A549 (cell line): ENCODE data around the gene CLPTM1.

ENCODE experiments used
- BHLHE40 ChIP-seq: IDR thresholded peaks from 2 replicates; pipeline ENCODE4 v1.6.1; 2012; ENCODE audit warnings: low read depth, low read length, inconsistent platforms
- EP300 ChIP-seq, 2 experiments: fragments of >200 bp; sonication (Bioruptor Twin); formaldehyde crosslinking; IDR thresholded peaks; 2 replicates in 1 of 2; 3 replicates in 1 of 2; pipeline ENCODE4 v1.6.1; 2016 to 2017
- JUN ChIP-seq, 2 experiments: fragments of >200 bp; sonication (Bioruptor Twin); formaldehyde crosslinking; IDR thresholded peaks; 2 replicates in 1 of 2; 3 replicates in 1 of 2; pipeline ENCODE4 v1.6.1; 2016 to 2017
- KDM1A ChIP-seq: fragments of 200-600 bp; sonication (generic); IDR thresholded peaks from 2 replicates; pipeline ENCODE4 v1.6.1; 2016; ENCODE audit warnings: low read depth, mild to moderate bottlenecking
- POLR2A ChIP-seq: IDR thresholded peaks from 2 replicates; pipeline ENCODE4 v1.6.1; 2012; ENCODE audit warnings: mild to moderate bottlenecking, low read length
- RCOR1 ChIP-seq: fragments of 150-350 bp; IDR thresholded peaks from 2 replicates; pipeline ENCODE4 v1.6.1; 2014; ENCODE audit warnings: antibody characterized with exemption, low read length, low read depth
- TF ChIP-seq, protein P1 (sequence below): fragments of >200 bp; sonication (Bioruptor Twin); formaldehyde crosslinking; IDR thresholded peaks from 3 replicates; pipeline ENCODE4 v1.5.1; 2016
- TF ChIP-seq, protein P2 (sequence below): IDR thresholded peaks from 2 replicates; pipeline ENCODE4 v1.6.1; 2012

DNA sequence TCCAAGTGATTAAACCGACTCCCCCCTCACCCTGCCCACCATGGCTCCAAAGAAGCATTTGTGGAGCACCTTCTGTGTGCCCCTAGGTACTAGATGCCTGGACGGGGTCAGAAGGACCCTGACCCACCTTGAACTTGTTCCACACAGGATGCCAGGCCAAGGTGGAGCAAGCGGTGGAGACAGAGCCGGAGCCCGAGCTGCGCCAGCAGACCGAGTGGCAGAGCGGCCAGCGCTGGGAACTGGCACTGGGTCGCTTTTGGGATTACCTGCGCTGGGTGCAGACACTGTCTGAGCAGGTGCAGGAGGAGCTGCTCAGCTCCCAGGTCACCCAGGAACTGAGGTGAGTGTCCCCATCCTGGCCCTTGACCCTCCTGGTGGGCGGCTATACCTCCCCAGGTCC, 47.6 kb upstream of the CLPTM1 start:
- TF ChIP-seq, protein P1, sequence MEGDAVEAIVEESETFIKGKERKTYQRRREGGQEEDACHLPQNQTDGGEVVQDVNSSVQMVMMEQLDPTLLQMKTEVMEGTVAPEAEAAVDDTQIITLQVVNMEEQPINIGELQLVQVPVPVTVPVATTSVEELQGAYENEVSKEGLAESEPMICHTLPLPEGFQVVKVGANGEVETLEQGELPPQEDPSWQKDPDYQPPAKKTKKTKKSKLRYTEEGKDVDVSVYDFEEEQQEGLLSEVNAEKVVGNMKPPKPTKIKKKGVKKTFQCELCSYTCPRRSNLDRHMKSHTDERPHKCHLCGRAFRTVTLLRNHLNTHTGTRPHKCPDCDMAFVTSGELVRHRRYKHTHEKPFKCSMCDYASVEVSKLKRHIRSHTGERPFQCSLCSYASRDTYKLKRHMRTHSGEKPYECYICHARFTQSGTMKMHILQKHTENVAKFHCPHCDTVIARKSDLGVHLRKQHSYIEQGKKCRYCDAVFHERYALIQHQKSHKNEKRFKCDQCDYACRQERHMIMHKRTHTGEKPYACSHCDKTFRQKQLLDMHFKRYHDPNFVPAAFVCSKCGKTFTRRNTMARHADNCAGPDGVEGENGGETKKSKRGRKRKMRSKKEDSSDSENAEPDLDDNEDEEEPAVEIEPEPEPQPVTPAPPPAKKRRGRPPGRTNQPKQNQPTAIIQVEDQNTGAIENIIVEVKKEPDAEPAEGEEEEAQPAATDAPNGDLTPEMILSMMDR: no peak
- TF ChIP-seq POLR2A (no peak), BHLHE40 (no peak), EP300 (IDR thresholded peaks at IDR 0.05) (no peak), KDM1A (no peak), RCOR1 (no peak), JUN (IDR thresholded peaks at IDR 0.05) (no peak)
- TF ChIP-seq, protein P2, sequence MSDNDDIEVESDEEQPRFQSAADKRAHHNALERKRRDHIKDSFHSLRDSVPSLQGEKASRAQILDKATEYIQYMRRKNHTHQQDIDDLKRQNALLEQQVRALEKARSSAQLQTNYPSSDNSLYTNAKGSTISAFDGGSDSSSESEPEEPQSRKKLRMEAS: no peak
